ENCODE results near the gene SIPA1L3. TPM values are rescaled to one million over a fixed set of nuclear protein-coding genes. Genes with fewer than 3 reads are reported as not detected.

SIPA1L3 gene
- total and polyA plus RNA-seq, 2 experiments from 2014 or later = 13.7 to 23.3 TPM

DNA sequence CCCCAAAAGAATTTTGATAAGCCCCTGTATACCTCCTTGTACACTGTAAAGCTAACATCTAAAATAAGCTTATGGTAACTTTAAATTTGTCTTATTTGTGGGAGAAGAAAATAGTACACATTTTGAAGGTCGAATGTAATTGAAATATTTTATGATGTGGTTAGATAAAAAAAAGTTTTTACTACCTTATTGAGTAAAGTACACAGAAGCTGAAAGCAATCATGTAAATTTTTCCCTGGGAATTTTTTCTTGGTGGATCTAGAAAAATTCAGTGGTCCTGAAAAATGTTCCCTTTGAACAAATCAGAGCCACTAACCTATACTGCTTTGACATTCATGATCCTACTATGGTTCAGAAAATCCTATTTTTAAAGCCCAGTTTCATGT lies 46.9 kb downstream of the SIPA1L3 start:
- Histone ChIP-seq H3K4me1 (ENCODE audit: insufficient read depth) (no peaks in the 10 kb centered on the region), H3K4me2 (peak overlapping the region; percentile 1), H3K27ac (peak overlapping the region; percentile 47), H3K36me3 (replicated peaks; ENCODE audit: insufficient read depth, low read depth) (no peaks in the 10 kb centered on the region), H3K9me2 (replicated peaks; ENCODE audit: insufficient read depth) (no peaks in the 10 kb centered on the region), H3K4me3 (no peak overlapping the region), H2AFZ (no peak overlapping the region), H3K27me3 (no peaks in the 10 kb centered on the region), H3K79me2 (peaks cover 83% of the 10 kb centered on the region), H3K9me3 (ENCODE audit: low read depth) (no peaks in the 10 kb centered on the region), H4K20me1 (ENCODE audit: insufficient read depth, poor library complexity, severe bottlenecking) (peaks cover 7% of the 10 kb centered on the region)
- WGBS (ENCODE audit: low lambda C conversion rate, missing lambda C conversion rate) = 58% methylated on average over 1 of the region's 1 CpG
- TF ChIP-seq EZH2 (IDR thresholded peaks at IDR 0.05; ENCODE audit: borderline replicate concordance) (no peak), EZH2phosphoT487 (IDR thresholded peaks at IDR 0.05; ENCODE audit: low read depth, severe bottlenecking, unreplicated experiment) (no peak)
- TF ChIP-seq, protein P1, sequence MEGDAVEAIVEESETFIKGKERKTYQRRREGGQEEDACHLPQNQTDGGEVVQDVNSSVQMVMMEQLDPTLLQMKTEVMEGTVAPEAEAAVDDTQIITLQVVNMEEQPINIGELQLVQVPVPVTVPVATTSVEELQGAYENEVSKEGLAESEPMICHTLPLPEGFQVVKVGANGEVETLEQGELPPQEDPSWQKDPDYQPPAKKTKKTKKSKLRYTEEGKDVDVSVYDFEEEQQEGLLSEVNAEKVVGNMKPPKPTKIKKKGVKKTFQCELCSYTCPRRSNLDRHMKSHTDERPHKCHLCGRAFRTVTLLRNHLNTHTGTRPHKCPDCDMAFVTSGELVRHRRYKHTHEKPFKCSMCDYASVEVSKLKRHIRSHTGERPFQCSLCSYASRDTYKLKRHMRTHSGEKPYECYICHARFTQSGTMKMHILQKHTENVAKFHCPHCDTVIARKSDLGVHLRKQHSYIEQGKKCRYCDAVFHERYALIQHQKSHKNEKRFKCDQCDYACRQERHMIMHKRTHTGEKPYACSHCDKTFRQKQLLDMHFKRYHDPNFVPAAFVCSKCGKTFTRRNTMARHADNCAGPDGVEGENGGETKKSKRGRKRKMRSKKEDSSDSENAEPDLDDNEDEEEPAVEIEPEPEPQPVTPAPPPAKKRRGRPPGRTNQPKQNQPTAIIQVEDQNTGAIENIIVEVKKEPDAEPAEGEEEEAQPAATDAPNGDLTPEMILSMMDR (IDR thresholded peaks at IDR 0.05; ENCODE audit: poor library complexity) = no peak
- no peak for DNase-seq (ENCODE audit: low spot score)

DNA sequence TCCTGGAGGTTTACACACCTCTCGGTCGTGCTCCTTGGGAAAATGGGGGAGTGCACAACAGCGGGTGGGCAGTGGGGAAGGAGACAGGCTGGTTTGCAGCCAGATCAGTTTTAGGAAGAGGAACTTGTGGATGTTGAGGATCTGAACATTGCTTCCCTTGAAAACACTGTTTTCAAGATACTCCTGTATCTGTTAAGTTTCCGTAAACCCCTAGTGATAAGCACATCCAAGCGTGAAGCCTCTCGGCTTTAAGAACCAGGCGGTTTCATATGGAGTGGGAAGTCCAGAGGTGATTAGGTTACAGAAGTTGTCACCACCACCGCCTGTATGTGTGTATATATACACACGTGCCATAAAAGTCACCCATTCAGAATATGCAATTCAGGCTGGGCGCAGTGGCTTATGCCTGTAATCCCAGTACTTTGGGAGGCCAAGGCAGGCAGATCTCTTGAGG lies 47.4 kb downstream of the SIPA1L3 start:
- TF ChIP-seq, protein P1 (IDR thresholded peaks at IDR 0.05; ENCODE audit: poor library complexity) = no peak
- TF ChIP-seq EZH2 (IDR thresholded peaks at IDR 0.05; ENCODE audit: borderline replicate concordance) = no peak
- TF ChIP-seq EZH2phosphoT487 (IDR thresholded peaks at IDR 0.05; ENCODE audit: low read depth, severe bottlenecking, unreplicated experiment) = no peak
- H3K4me2 ChIP-seq = peak overlapping the region; percentile 1
- peak overlapping the region; percentile 47 for H3K27ac ChIP-seq
- no peak for DNase-seq (ENCODE audit: low spot score)
- no peaks in the 10 kb centered on the region for H3K36me3 ChIP-seq (replicated peaks; ENCODE audit: insufficient read depth, low read depth)
- no peaks in the 10 kb centered on the region for H3K9me2 ChIP-seq (replicated peaks; ENCODE audit: insufficient read depth)
- WGBS (ENCODE audit: low lambda C conversion rate, missing lambda C conversion rate) = 60% methylated on average over 10 of the region's 10 CpGs
- no peaks in the 10 kb centered on the region for H3K27me3 ChIP-seq
- H3K79me2 ChIP-seq = peaks cover 83% of the 10 kb centered on the region
- no peaks in the 10 kb centered on the region for H3K4me1 ChIP-seq (ENCODE audit: insufficient read depth)
- no peak overlapping the region for H3K4me3 ChIP-seq
- H3K9me3 ChIP-seq (ENCODE audit: low read depth) = no peaks in the 10 kb centered on the region
- H4K20me1 ChIP-seq (ENCODE audit: insufficient read depth, poor library complexity, severe bottlenecking) = peaks cover 7% of the 10 kb centered on the region
- H2AFZ ChIP-seq = no peak overlapping the region

DNA sequence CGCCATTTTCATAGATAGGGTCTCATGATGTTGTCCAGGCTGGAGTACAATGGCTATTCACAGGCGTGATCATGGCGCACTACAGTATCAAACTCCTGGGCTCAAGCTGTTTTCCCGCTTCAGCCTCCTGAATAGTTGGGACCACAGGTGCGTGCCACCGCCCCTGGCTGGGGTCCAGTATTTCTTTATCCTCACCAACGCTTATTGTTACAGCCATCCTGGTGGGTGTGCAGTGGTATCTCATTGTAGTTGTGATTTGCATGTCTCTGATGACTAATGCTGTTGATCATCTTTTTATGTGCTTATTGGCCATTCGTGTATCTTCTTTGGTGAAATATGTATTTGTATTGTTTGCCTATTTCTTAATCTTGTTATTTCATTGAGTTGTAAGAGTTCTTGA lies 49.0 kb downstream of the SIPA1L3 start:
- Histone ChIP-seq H3K9me3 (ENCODE audit: low read depth) (no peaks in the 10 kb centered on the region), H3K79me2 (peaks cover 84% of the 10 kb centered on the region), H2AFZ (no peak overlapping the region), H3K36me3 (replicated peaks; ENCODE audit: insufficient read depth, low read depth) (no peaks in the 10 kb centered on the region), H3K27me3 (no peaks in the 10 kb centered on the region), H3K4me3 (no peak overlapping the region), H3K4me2 (no peak overlapping the region), H3K9me2 (replicated peaks; ENCODE audit: insufficient read depth) (no peaks in the 10 kb centered on the region), H3K4me1 (ENCODE audit: insufficient read depth) (no peaks in the 10 kb centered on the region), H4K20me1 (ENCODE audit: insufficient read depth, poor library complexity, severe bottlenecking) (peaks cover 7% of the 10 kb centered on the region), H3K27ac (no peak overlapping the region)
- DNase-seq (ENCODE audit: low spot score) = no peak
- TF ChIP-seq, protein P1 (IDR thresholded peaks at IDR 0.05; ENCODE audit: poor library complexity) = no peak
- no peak for TF ChIP-seq EZH2 (IDR thresholded peaks at IDR 0.05; ENCODE audit: borderline replicate concordance)
- no peak for TF ChIP-seq EZH2phosphoT487 (IDR thresholded peaks at IDR 0.05; ENCODE audit: low read depth, severe bottlenecking, unreplicated experiment)
- over 99% methylated on average over 8 of the region's 8 CpGs for WGBS (ENCODE audit: low lambda C conversion rate, missing lambda C conversion rate)

DNA sequence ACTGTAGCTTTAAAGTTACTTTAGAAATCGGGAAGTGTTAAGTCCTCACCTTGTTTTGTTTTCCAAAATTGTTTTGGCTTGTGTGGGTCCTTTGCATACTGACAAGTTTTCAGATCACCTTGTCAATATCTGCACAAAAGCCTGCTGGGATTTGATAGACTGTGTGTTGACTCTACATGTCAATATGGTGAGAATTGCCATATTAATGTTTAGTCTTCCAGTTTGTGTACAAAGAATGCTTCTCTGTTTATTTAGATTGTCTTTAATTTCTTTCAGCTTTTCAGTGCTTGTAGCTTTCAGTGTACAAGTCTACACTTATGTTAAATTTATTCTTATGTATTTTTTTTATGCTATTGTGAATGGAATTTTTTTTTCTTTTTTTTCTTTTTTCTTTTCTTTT lies 50.2 kb downstream of the SIPA1L3 start:
- no peak for TF ChIP-seq EZH2phosphoT487 (IDR thresholded peaks at IDR 0.05; ENCODE audit: low read depth, severe bottlenecking, unreplicated experiment)
- TF ChIP-seq, protein P1 (IDR thresholded peaks at IDR 0.05; ENCODE audit: poor library complexity) = no peak
- TF ChIP-seq EZH2 (IDR thresholded peaks at IDR 0.05; ENCODE audit: borderline replicate concordance) = no peak
- Histone ChIP-seq H2AFZ (no peak overlapping the region), H3K9me3 (ENCODE audit: low read depth) (no peaks in the 10 kb centered on the region), H3K4me3 (no peak overlapping the region), H3K4me2 (no peak overlapping the region), H3K79me2 (peaks cover 89% of the 10 kb centered on the region), H3K27me3 (no peaks in the 10 kb centered on the region), H3K9me2 (replicated peaks; ENCODE audit: insufficient read depth) (no peaks in the 10 kb centered on the region), H3K27ac (no peak overlapping the region), H3K4me1 (ENCODE audit: insufficient read depth) (no peaks in the 10 kb centered on the region), H3K36me3 (replicated peaks; ENCODE audit: insufficient read depth, low read depth) (no peaks in the 10 kb centered on the region), H4K20me1 (ENCODE audit: insufficient read depth, poor library complexity, severe bottlenecking) (peaks cover 7% of the 10 kb centered on the region)
- no peak for DNase-seq (ENCODE audit: low spot score)
- 92% methylated on average over 1 of the region's 1 CpG for WGBS (ENCODE audit: low lambda C conversion rate, missing lambda C conversion rate)
